GM19043 (cell line): ENCODE measurements around the gene CDIP1.

Experiments
- ATAC-seq: cut with Tn5 transposase; IDR thresholded peaks from one replicate; pipeline ENCODE4 v1.9.1; 2021; ENCODE audit warnings: low read depth; ENCODE audit not compliant: unreplicated experiment

CDIP1 gene

GRCh38 chr16:4463522-4464163 is 74.9 kb downstream of the CDIP1 start:
- ATAC-seq: no peak

DNA sequence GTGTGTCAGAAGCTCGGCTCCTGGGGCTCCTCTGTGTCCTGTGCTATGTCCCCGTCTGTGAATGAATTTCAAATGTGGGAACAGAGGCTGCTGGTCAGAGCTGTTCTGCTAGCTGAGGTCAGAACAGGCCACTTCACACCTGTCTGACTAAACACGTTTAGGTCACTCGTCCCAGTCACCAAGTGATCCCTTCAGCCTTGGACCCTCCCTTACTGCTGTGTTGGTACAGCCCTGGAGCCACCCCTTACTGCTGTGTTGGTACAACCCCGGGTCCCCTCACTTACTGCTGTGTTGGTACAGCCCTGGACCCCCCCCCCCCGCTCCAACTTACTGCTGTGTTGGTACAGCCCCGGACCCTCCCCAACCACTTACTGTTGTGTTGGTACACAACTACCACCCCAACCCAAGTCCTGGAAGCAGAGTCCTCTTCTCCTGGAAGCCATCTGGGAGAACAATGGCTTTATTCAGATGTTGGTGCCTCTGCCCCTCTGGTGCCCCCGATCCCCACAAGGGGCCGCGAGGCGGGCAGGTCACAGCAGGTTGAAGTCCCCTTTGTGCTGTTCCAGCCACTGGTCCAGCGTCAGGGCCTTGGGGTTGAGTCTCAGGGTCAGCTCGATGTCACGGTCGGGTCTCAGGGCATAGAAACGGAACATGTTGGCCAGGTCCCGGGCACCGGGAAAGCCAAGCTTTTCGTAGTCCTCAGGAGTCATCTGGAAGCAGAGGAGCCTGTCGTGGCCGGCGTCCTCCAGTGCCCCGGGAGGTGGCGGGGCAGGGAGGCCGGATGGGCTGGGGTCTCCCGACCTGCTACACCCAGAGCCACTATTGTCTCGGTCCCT is 77.1 kb downstream of the CDIP1 start:
- ATAC-seq: no peak

DNA sequence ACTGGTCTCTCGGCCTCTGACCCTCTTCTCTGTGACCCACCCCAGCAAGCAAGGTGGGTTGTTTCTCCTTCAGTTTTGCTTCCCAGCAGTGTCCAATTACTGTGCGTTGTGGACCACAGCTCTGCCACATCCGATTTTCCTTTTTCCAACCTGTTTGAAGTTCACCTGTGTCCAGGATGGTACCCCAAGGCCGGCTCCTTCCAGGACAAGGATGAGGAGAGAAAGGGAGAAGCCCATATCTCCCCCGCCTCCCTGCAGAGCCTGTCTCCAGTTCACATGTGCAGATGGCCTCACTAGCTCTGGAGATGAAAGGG is 77.7 kb downstream of the CDIP1 start:
- ATAC-seq: no peak
